Nephron (organoid): ENCODE measurements around the gene ZNF628.

ENCODE experiments used
- H3K27ac Mint-ChIP-seq, 3 experiments: 2 replicates each; pipeline ENCODE4 v1.8.0; 2020; ENCODE audit warnings: mixed read lengths in 3 of 3, mild to moderate bottlenecking in 2 of 3, moderate library complexity in 1 of 3
- H3K27me3 Mint-ChIP-seq: 2 replicates; pipeline ENCODE4 v1.8.0; 2021; ENCODE audit warnings: low read depth, mild to moderate bottlenecking, moderate library complexity, mixed read lengths
- H3K36me3 Mint-ChIP-seq: 2 replicates; pipeline ENCODE4 v1.8.0; 2020; ENCODE audit warnings: low read depth, mixed read lengths
- H3K4me1 Mint-ChIP-seq: 2 replicates; pipeline ENCODE4 v1.8.0; 2020; ENCODE audit warnings: mixed read lengths
- H3K4me3 Mint-ChIP-seq, 3 experiments: 2 replicates each; pipeline ENCODE4 v1.8.0; 2020; ENCODE audit warnings: mild to moderate bottlenecking in 3 of 3, mixed read lengths in 3 of 3, moderate library complexity in 2 of 3
- H3K9me3 Mint-ChIP-seq: 2 replicates; pipeline ENCODE4 v1.8.0; 2020; ENCODE audit warnings: mixed read lengths
- TF ChIP-seq, protein P1 (sequence below), 3 experiments: fragments of 200-600 bp; sonication (generic); IDR thresholded peaks; one replicate each; pipeline ENCODE4 v1.5.0; 2021; ENCODE audit warnings: antibody characterized with exemption in 3 of 3; ENCODE audit not compliant: unreplicated experiment in 3 of 3

Gene ZNF628

DNA sequence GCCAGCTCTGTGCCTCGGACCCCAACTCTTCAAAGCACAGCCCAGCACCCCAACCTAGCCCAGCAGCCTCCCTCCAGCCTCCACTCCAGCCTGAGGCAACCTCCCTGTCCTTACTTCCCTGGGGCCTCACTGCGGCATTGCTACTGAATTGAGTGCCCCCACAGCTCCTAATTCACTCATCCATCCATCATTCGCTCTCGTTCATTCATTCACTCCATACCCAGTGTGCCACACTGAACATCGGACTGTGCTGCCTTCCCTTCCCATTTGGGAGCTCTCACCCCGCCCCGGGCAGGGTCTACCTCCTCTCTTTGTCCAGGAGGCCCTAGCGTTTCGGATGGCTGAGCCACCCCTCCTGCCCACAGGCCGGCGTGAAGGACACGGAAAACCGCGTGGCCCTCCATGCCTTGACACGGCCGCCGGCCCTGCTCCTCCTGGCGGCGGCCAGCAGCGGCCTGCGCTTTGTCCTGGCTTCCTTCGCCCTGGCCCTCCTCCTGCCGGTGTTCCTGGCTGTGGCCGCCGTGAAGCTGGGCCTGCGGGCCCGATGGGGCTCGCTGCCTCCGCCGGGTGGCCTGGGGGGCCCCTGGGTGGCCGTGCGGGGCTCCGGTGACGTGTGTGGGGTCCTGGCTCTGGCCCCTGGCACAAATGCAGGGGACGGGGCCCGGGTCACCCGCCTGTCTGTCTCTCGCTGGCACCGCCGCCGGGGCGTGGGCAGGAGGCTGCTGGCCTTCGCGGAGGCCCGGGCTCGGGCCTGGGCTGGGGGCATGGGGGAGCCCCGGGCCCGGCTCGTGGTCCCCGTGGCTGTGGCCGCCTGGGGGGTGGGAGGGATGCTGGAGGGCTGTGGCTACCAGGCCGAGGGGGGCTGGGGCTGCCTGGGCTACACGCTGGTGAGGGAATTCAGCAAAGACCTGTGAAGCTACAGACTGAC lies 9.9 kb downstream of the ZNF628 start:
- peak overlapping the region; percentile 99 for H3K27ac Mint-ChIP-seq
- H3K27me3 Mint-ChIP-seq: no peaks in the 10 kb centered on the region
- TF ChIP-seq, protein P1, sequence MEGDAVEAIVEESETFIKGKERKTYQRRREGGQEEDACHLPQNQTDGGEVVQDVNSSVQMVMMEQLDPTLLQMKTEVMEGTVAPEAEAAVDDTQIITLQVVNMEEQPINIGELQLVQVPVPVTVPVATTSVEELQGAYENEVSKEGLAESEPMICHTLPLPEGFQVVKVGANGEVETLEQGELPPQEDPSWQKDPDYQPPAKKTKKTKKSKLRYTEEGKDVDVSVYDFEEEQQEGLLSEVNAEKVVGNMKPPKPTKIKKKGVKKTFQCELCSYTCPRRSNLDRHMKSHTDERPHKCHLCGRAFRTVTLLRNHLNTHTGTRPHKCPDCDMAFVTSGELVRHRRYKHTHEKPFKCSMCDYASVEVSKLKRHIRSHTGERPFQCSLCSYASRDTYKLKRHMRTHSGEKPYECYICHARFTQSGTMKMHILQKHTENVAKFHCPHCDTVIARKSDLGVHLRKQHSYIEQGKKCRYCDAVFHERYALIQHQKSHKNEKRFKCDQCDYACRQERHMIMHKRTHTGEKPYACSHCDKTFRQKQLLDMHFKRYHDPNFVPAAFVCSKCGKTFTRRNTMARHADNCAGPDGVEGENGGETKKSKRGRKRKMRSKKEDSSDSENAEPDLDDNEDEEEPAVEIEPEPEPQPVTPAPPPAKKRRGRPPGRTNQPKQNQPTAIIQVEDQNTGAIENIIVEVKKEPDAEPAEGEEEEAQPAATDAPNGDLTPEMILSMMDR (IDR thresholded peaks at IDR 0.05; ENCODE audit: unreplicated experiment in 3 of 3): no peak

DNA sequence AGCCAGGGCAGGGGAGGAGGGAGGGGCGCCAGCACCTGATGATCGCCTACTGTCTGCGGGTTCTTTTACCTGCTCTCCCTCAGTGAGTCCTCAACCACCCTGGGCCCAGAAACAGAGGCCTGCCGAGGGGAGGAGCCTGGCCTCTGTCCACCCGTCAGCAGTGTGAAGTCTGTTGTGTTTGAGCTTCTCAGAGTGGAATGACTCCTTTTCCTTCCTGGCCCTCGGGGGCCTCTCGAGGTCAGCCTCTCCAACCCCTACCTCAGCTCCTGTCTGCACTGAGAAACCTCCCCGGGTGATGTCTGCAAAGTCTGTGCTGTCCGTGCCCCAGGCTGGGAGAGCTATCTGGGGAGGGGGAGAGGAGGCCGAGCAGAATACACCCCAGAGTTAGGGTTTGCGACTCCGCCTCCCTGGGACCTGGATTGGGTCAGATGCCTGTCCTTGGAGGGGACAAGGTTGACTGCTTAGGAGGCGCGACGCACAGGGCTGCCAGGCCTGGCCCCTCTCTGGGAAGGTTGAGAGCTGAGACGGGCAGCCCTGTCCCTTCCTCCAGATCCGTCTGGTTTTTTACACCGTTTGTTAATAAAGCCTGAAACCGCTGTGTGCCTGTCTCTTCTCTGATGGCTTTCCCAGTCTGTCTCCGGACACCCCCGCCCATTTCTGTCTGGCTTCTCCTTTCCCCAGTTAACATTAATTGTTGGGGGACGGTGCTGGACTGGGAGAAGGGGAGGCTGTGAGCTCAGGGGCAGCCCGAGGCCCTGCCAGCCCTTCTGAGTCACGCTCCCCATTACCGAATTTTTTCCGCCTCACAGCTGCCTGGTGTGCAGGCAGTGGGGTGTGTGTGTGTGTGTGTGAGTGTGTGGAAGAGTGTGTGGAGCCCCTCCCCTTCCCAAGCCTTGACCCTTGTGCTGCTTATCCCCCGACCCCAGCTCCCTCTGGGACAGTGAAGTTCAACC lies 10.8 kb downstream of the ZNF628 start:
- TF ChIP-seq, protein P1 (IDR thresholded peaks at IDR 0.05; ENCODE audit: unreplicated experiment in 3 of 3): no peak
- peak overlapping the region; percentile 80 to 83 (median 80) for H3K4me3 Mint-ChIP-seq
- peak overlapping the region; percentile 99 for H3K27ac Mint-ChIP-seq
- no peaks in the 10 kb centered on the region for H3K27me3 Mint-ChIP-seq
- peaks cover 31% of the 10 kb centered on the region for H3K4me1 Mint-ChIP-seq
- H3K36me3 Mint-ChIP-seq: no peaks in the 10 kb centered on the region
- no peaks in the 10 kb centered on the region for H3K9me3 Mint-ChIP-seq

More for the DNA sequence above, 9.9 kb downstream of the ZNF628 start:
- H3K4me3 Mint-ChIP-seq: peak overlapping the region; percentile 85 to 95 (median 92)
- H3K9me3 Mint-ChIP-seq: no peaks in the 10 kb centered on the region
- H3K36me3 Mint-ChIP-seq: no peaks in the 10 kb centered on the region
- H3K4me1 Mint-ChIP-seq: peaks cover 22% of the 10 kb centered on the region

DNA sequence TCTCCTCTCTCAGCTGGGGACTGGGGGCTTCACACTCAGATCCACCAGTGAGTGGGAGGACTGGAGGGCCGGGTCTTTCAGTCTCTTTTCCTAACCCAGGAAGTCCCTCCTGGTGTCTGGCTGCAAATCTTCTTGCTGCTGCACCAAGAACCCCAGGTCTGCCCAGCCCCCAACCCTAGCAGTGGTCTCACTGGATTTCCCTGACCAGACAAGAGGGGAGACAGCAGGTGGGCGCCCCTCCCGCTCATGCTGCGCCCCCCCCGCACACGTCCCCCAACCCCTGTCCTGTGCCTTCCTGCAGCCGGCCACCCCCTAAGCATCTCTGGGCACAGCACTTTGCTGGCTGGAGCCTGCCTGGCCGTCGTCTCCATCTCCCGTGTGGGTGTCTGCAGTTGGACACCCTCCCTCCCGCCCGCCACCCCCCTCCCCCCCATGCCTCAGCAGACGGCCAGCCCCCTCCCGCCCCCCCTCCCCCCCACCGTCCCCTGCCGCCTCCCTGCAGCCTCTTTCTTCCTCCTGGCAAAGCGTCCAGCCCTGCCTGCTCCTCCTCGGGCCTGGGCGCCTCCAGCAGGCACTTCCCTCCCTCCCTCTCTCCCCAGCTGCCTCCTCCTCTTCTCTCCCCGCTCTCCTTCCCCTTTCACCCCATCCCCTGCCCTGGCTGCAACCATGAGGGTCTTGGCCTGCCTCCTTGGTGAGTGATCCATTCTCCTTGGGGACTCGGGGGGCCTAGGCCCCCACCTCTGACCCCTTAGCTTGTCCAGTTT lies 11.7 kb downstream of the ZNF628 start, which contains the start of gene SSC5D:
SSC5D (plus strand) TSS at position 513 of the 764 bp plus-strand sequence; CDS start at position 667, 154 bp downstream.
- Mint-ChIP-seq H3K36me3 (no peaks in the 10 kb centered on the region), H3K4me1 (peaks cover 37% of the 10 kb centered on the region), H3K9me3 (no peaks in the 10 kb centered on the region), H3K27me3 (no peaks in the 10 kb centered on the region), H3K4me3 (peak within 1 kb of the TSS; percentile 80 to 83 (median 80)), H3K27ac (peak within 1 kb of the TSS; percentile 99)
- TF ChIP-seq, protein P1 (IDR thresholded peaks at IDR 0.05; ENCODE audit: unreplicated experiment in 3 of 3): no peak

DNA sequence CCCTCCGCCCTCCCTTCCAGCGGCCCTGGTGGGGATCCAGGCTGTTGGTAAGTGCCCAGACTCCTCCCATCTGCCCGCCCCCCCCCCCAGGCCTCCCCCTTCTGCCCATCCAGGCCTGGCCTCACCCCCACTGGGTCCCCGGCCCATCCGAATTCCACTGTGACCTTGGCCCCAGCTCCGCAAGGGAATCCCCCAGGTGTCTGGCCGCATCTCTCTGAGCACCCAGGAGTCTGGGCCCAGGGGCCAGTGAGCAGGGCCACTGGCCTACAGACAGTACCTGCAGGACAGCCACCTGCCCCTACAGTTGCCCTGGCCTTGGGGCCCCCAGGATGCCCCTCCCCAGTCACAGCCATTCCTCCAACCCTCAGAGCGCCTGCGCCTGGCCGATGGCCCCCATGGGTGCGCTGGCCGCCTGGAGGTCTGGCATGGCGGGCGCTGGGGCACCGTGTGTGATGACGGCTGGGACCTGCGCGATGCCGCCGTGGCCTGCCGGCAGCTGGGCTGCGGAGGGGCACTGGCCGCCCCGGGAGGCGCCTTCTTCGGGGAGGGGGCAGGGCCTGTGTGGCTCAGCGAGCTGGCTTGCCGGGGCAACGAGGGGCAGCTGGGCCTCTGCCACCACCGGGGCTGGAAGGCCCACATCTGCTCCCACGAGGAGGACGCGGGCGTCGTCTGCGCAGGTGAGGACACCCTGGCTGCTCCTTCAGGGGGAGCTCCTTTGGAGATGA lies 12.7 kb downstream of the ZNF628 start:
- Mint-ChIP-seq H3K4me3 (no peak overlapping the region), H3K9me3 (no peaks in the 10 kb centered on the region), H3K4me1 (peaks cover 40% of the 10 kb centered on the region), H3K27ac (peak overlapping the region in 1 of 3 experiments; percentile 80), H3K27me3 (no peaks in the 10 kb centered on the region), H3K36me3 (no peaks in the 10 kb centered on the region)
- TF ChIP-seq, protein P1 (IDR thresholded peaks at IDR 0.05; ENCODE audit: unreplicated experiment in 3 of 3): no peak
